Measurements from ENCODE around the gene OBSCN.

DNA sequence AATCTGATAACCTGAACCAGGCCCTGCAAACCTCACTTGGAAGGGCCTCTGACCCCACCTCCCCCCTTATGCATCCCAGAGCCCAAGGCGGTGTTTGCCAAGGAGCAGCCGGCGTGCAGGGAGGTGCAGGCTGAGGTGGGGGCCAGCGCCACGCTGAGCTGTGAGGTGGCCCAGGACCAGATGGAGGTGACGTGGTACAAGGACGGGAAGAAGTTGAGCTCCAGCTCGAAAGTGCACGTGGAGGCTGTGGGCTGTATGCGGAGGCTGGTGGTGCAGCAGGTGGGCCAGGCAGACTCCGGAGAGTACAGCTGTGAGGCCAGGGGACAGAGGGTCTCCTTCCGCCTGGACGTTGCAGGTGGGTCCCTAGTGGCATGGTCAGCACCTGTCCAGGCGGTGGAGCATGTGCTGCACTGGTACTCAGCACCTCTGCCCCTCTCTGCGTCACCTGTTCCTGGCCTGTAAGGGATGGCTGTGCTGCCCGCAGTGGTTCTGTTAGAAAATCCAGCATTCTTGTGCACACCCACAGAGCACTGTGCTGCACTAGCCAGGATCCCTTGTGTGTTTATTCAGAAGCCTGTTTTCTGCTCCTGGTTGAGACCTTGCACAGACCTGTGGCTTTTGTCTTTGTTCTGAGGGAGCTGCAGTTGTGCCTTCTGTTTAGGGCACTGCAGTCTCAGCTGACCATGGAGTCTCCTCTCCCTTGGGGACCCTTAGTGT, 11.6 kb downstream of the OBSCN start:
- no peak for TF ChIP-seq POLR2A (IDR thresholded peaks at IDR 0.05; ENCODE audit: low read depth, low read length)
- no peak for TF ChIP-seq POLR2AphosphoS5 (IDR thresholded peaks at IDR 0.05; ENCODE audit: low read depth, low read length)
- no peak for TF ChIP-seq TAF1 (IDR thresholded peaks at IDR 0.05; ENCODE audit: low read depth, low read length)
- no peak for TF ChIP-seq PAX5 (IDR thresholded peaks at IDR 0.05; ENCODE audit: insufficient read depth, low read length, severe bottlenecking)
- TF ChIP-seq POU2F2 (IDR thresholded peaks at IDR 0.05; ENCODE audit: low read depth, low read length) = no peak

All from GM12891 (cell line).